GM21381 (cell line): Measurements from ENCODE around the gene CCDC182.
A peak's percentile ranks its signal among the peaks of the same experiment; 100 is the strongest.

Source experiments
- ATAC-seq: cut with Tn5 transposase; IDR thresholded peaks from one replicate; pipeline ENCODE4 v1.9.1; 2021; ENCODE audit warnings: mild to moderate bottlenecking, moderate library complexity; ENCODE audit not compliant: unreplicated experiment

CCDC182 gene

GRCh38 chr17:57730026-57730701, 14.9 kb downstream of the CCDC182 start:
- no peak for ATAC-seq

DNA sequence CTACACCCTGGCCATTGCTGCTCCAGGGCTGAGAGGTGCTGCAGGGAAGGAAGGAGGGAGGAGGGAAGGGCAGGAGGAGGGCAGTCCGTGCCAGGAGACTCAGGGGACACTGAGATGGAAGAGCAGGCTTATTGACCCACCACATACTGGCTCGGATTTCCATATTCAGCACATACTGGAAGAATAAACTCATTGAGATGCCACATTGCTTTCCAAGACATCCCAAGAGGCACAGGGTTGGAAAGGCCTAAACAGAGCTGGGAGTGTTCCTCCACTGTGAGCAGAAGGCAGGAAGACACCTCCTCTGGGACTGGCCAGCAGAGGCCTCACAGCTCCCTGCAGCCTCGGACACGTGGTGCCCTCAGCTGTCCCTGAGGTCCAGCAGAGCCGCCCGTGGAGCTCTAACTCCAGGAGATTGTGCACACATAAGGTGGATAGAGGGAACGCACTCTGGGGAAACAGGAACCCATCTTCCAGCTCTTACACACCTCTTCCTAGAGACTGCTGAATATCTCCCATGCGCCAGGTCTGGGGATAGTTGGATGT, 17.4 kb downstream of the CCDC182 start:
- no peak for ATAC-seq

- ATAC-seq: no peak
These were observed 18.3 kb downstream of the CCDC182 start for GRCh38 chr17:57726838-57727237.

DNA sequence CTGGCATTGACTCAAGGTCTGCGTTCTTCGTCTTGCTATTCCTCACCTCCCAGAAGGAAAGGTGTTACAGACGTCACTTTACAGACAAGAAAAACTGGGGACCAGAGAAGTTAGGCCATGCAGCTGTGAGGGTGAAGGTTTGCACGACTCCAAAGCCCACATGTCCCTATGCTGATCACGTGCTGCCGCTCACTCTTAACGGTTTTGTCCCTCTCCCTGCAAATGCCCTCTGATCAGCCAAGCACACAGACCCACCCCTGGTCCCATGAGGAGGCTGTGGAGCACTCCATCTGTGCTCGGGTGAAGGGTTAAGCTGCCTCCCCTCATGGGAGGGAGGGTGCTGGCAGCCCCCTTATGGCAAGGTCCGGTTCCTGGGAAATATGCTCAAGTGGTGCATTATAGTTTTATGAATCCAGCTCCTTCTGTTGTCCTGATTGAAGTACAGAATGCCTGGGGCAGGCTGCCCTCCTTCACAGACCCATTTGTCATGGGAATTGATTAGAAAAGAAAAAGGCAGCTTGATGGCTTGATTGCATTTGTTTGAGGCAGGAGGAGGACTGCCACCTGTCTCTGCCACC, 18.8 kb downstream of the CCDC182 start:
- ATAC-seq: no peak

DNA sequence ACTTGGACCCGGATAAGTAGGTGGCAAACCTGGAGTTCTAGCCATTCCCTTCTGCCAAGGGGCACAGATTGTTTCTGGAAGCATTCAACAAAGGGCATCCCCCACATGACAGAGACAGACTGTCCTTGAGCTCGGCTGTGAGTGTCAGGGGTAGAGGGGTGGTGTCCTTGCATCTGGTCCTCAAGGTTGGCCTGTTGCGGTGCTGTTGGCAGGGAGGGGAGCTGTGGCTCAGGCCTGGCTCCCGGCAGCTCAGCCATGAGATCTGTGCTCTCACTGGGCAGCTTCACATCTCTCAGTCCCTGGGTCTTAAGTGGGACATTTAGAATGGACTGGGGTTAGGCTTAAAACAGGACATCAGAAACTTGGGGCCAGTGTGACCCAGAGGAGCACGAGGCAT, 20.4 kb downstream of the CCDC182 start:
- ATAC-seq: no peak

- peak; percentile 60 for ATAC-seq
These were observed 20.9 kb downstream of the CCDC182 start for GRCh38 chr17:57724026-57724728.

GRCh38 chr17:57723427-57724025, 21.6 kb downstream of the CCDC182 start:
- no peak for ATAC-seq

GRCh38 chr17:57722704-57723043, 22.4 kb downstream of the CCDC182 start:
- no peak for ATAC-seq

- no peak for ATAC-seq
These were observed 23.0 kb downstream of the CCDC182 start for GRCh38 chr17:57721967-57722703.

- ATAC-seq: no peak
These were observed 24.6 kb downstream of the CCDC182 start for GRCh38 chr17:57720386-57721035.

DNA sequence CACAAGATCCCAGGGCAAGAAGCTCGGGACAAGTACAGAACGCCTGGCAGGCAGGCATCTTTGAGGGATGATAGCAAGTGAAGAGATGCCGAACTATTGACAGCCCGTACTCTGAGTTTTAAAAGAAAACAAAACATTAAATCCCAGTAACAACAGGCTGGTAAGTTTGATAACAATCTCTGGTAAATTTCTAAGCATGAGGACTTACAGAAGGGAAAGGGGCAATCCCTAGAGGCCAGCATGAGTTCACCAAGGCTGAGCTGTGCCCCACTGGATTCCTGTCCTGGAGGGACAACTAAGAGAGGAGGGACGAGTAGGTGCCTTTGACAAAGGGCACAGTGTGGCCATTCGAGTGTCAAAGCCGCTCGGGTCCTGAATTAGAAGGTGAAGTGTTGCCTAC, 26.2 kb downstream of the CCDC182 start:
- ATAC-seq: no peak

GRCh38 chr17:57715981-57716380, 29.1 kb downstream of the CCDC182 start:
- no peak for ATAC-seq

- ATAC-seq: no peak
These were observed 30.4 kb downstream of the CCDC182 start for GRCh38 chr17:57714665-57715180.

GRCh38 chr17:57713140-57713539, 32.0 kb downstream of the CCDC182 start:
- no peak for ATAC-seq

DNA sequence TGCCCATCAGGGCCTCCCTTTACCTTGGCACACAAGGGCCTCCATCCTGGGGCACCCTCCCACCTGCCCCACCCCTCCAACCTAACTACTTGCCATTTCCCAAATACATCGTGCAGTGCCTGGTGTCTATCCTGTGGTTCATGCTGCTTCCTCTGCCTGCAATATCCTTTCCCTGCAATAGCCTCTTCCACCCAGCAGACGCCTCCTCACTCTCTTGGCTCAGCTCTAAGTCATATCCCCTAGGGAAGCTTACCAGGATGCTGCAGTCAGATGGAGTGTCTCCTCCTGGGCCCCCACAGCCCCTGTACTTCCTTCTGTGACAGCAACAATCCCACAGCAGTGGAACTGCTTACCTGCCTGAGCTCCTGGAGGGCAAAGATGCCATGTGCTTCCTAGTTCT, 36.7 kb downstream of the CCDC182 start:
- ATAC-seq: no peak

DNA sequence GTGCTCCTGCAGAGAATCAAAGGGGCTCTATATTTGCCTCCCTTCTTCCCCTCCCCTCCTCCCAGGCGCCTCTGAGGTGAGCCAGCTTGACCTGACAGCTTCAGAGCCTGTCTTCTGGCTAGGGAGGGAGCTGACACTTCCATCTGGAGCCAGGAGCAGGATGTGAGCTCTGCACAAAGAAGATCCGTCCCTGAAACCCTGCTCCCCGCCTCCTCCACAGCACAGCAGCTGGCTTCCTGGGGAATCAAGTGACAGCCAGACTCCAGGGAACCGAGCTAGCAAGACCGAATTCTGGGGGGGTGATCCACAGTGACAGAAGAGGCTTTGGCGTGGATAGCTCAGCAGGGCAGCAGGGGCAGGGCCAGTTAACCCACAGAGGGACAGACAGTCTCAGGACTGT, 37.2 kb downstream of the CCDC182 start:
- no peak for ATAC-seq

GRCh38 chr17:57706761-57707160, 38.3 kb downstream of the CCDC182 start:
- no peak for ATAC-seq

DNA sequence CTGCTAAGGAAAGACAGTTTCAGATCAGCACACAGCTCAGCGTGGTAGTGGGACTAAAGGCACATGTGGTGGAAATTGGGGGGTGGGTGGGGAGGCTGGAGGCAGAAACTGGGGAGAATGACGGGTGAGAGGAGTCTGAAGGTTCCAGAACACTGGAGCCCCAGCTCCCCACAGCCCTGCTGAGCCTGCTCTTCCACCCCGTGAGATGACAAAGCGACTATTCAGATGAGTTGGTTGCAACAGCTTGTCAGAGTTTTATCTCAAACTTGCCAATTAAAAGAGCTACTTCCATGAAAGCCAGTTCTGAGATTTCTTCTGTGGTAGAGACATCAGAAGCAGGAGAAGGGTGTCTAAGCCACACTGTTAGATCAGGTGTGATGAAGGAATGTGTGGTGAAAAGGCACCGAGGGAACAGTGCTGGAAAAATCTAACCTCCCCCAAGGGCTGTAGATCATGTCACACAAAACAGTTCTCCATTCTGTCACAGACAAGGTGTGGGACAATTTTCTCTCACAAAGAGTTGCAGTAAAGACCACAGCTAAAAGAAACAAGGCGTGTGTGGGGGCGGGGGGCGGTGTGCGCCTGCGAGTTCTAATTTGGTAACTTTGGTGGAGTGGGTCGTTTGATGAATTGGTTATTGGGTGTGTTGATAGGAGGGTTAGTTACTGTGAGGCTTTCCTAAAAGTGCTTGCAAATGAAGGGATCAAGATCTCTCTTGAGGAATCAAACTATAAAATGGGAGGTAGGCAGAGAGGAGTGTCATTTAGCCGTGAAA, 39.0 kb downstream of the CCDC182 start:
- ATAC-seq: no peak

GRCh38 chr17:57704448-57704847, 40.7 kb downstream of the CCDC182 start:
- no peak for ATAC-seq

DNA sequence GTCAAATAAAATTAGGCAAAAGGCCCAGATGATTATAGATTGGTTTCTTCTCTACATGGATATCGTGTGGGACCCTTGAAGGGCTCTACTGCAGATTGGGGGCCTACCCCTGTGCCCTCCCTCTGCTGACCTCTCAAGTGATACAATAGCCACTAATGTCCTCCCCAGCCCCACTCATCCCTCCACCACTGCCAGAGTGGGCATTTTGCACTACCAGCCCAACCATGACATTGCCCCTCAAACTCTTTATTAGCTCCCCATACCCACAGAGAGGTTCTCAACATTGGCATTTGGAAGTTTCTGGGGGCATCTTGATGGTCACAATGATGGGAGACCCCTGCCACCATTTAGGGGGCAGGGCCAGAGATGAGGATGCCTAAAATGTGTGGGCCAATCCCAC, 41.8 kb downstream of the CCDC182 start:
- no peak for ATAC-seq
